Measurements from ENCODE around the gene ACVRL1. TPM values are rescaled to one million over a fixed set of nuclear protein-coding genes. Genes with fewer than 3 reads are reported as not detected.

Gene ACVRL1
- total RNA-seq, 2 donors from 2014 or later = not detected

- Mint-ChIP-seq H3K4me1 (ENCODE audit: low read depth) (peaks cover 42% of the 10 kb centered on the region), H3K27ac (peak within 1 kb of the TSS; percentile 25), H3K4me3 (peak within 1 kb of the TSS; percentile 89 to 96), H3K9me3 (no peaks in the 10 kb centered on the region), H3K36me3 (ENCODE audit: insufficient read depth in 2 of 2) (peaks cover 0 to 2% of the 10 kb centered on the region in 2 donors), H3K27me3 (ENCODE audit: low read depth) (peaks cover 23% of the 10 kb centered on the region)
- DNase-seq = peak; percentile 90 to 92
- ATAC-seq (replicated peaks in 1 of 2) = peak; percentile 97 to 98
Measured at GRCh38 chr12:51951199-51951842, 44.0 kb downstream of the ACVRL1 start, which contains the start of gene ACVR1B. Gene ACVR1B (plus strand): TSS chr12:51951699. CDS start chr12:51951744, 45 bp downstream.

GRCh38 chr12:51951843-51952722, 44.8 kb downstream of the ACVRL1 start:
- DNase-seq (peak; percentile 8 to 13), ATAC-seq (replicated peaks in 1 of 2) (peak; percentile 5 to 14)
- H3K4me1 Mint-ChIP-seq (ENCODE audit: low read depth) = peaks cover 42% of the 10 kb centered on the region
- H3K36me3 Mint-ChIP-seq (ENCODE audit: insufficient read depth in 2 of 2) = no peaks in the 10 kb centered on the region
- no peaks in the 10 kb centered on the region for H3K9me3 Mint-ChIP-seq
- H3K27ac Mint-ChIP-seq = no peak overlapping the region
- H3K27me3 Mint-ChIP-seq (ENCODE audit: low read depth) = peaks cover 23% of the 10 kb centered on the region
- H3K4me3 Mint-ChIP-seq = peak overlapping the region; percentile 33 to 77

- H3K4me3 Mint-ChIP-seq = peak overlapping the region; percentile 33 to 77
- no peaks in the 10 kb centered on the region for H3K9me3 Mint-ChIP-seq
- no peak overlapping the region for H3K27ac Mint-ChIP-seq
- H3K4me1 Mint-ChIP-seq (ENCODE audit: low read depth) = peaks cover 42% of the 10 kb centered on the region
- peaks cover 13% of the 10 kb centered on the region for H3K27me3 Mint-ChIP-seq (ENCODE audit: low read depth)
- ATAC-seq (replicated peaks in 1 of 2) (no peak), DNase-seq (no peak)
- no peaks in the 10 kb centered on the region for H3K36me3 Mint-ChIP-seq (ENCODE audit: insufficient read depth in 2 of 2)
Measured at GRCh38 chr12:51953089-51953488, 45.8 kb downstream of the ACVRL1 start.

- H3K27ac Mint-ChIP-seq = peak overlapping the region; percentile 40
Measured at GRCh38 chr12:51953864-51954263, 46.6 kb downstream of the ACVRL1 start.

GRCh38 chr12:51954561-51955361, 47.5 kb downstream of the ACVRL1 start:
- Mint-ChIP-seq H3K9me3 (no peaks in the 10 kb centered on the region), H3K27ac (no peak overlapping the region), H3K27me3 (ENCODE audit: low read depth) (peaks cover 6% of the 10 kb centered on the region), H3K36me3 (ENCODE audit: insufficient read depth in 2 of 2) (no peaks in the 10 kb centered on the region), H3K4me1 (ENCODE audit: low read depth) (peaks cover 42% of the 10 kb centered on the region), H3K4me3 (peak overlapping the region; percentile 19 to 33)
- DNase-seq (no peak), ATAC-seq (replicated peaks in 1 of 2) (no peak)

More at GRCh38 chr12:51953864-51954263, 46.6 kb downstream of the ACVRL1 start:
- ATAC-seq (replicated peaks in 1 of 2) = no peak
- no peak for DNase-seq
- Mint-ChIP-seq H3K27me3 (ENCODE audit: low read depth) (peaks cover 11% of the 10 kb centered on the region), H3K4me3 (peak overlapping the region; percentile 33 to 77), H3K36me3 (ENCODE audit: insufficient read depth in 2 of 2) (no peaks in the 10 kb centered on the region), H3K4me1 (ENCODE audit: low read depth) (peaks cover 42% of the 10 kb centered on the region), H3K9me3 (no peaks in the 10 kb centered on the region)

GRCh38 chr12:51955702-51956101, 48.4 kb downstream of the ACVRL1 start:
- Mint-ChIP-seq H3K36me3 (ENCODE audit: insufficient read depth in 2 of 2) (no peaks in the 10 kb centered on the region), H3K27me3 (ENCODE audit: low read depth) (no peaks in the 10 kb centered on the region)

GRCh38 chr12:51958542-51958941, 51.2 kb downstream of the ACVRL1 start:
- DNase-seq (no peak), ATAC-seq (replicated peaks in 1 of 2) (no peak)
- H3K4me3 Mint-ChIP-seq = no peak overlapping the region
- H3K4me1 Mint-ChIP-seq (ENCODE audit: low read depth) = peaks cover 48% of the 10 kb centered on the region
- H3K9me3 Mint-ChIP-seq = no peaks in the 10 kb centered on the region
- no peaks in the 10 kb centered on the region for H3K27me3 Mint-ChIP-seq (ENCODE audit: low read depth)
- peaks cover 0 to 3% of the 10 kb centered on the region in 2 donors for H3K36me3 Mint-ChIP-seq (ENCODE audit: insufficient read depth in 2 of 2)
- no peak overlapping the region for H3K27ac Mint-ChIP-seq

More at GRCh38 chr12:51955702-51956101, 48.4 kb downstream of the ACVRL1 start:
- DNase-seq (no peak), ATAC-seq (replicated peaks in 1 of 2) (no peak)
- peak overlapping the region in 1 of 2 donors; percentile 8 for H3K4me3 Mint-ChIP-seq
- H3K9me3 Mint-ChIP-seq = no peaks in the 10 kb centered on the region
- peak overlapping the region; percentile 5 for H3K27ac Mint-ChIP-seq
- peaks cover 45% of the 10 kb centered on the region for H3K4me1 Mint-ChIP-seq (ENCODE audit: low read depth)

GRCh38 chr12:51959211-51959610, 51.9 kb downstream of the ACVRL1 start:
- H3K27me3 Mint-ChIP-seq (ENCODE audit: low read depth) = no peaks in the 10 kb centered on the region
- H3K4me3 Mint-ChIP-seq = no peak overlapping the region
- H3K9me3 Mint-ChIP-seq = no peaks in the 10 kb centered on the region
- H3K4me1 Mint-ChIP-seq (ENCODE audit: low read depth) = peaks cover 41% of the 10 kb centered on the region
- no peak for DNase-seq
- no peak overlapping the region for H3K27ac Mint-ChIP-seq
- H3K36me3 Mint-ChIP-seq (ENCODE audit: insufficient read depth in 2 of 2) = peaks cover 0 to 3% of the 10 kb centered on the region in 2 donors
- no peak for ATAC-seq (replicated peaks in 1 of 2)

GRCh38 chr12:51959921-51960320, 52.6 kb downstream of the ACVRL1 start:
- ATAC-seq (replicated peaks in 1 of 2) (no peak), DNase-seq (no peak)
- Mint-ChIP-seq H3K4me1 (ENCODE audit: low read depth) (peaks cover 36% of the 10 kb centered on the region), H3K27me3 (ENCODE audit: low read depth) (no peaks in the 10 kb centered on the region), H3K36me3 (ENCODE audit: insufficient read depth in 2 of 2) (peaks cover 0 to 3% of the 10 kb centered on the region in 2 donors), H3K9me3 (no peaks in the 10 kb centered on the region), H3K27ac (no peak overlapping the region), H3K4me3 (no peak overlapping the region)

- Mint-ChIP-seq H3K27ac (no peak overlapping the region), H3K36me3 (ENCODE audit: insufficient read depth in 2 of 2) (peaks cover 0 to 3% of the 10 kb centered on the region in 2 donors), H3K4me1 (ENCODE audit: low read depth) (peaks cover 32% of the 10 kb centered on the region), H3K27me3 (ENCODE audit: low read depth) (no peaks in the 10 kb centered on the region), H3K9me3 (no peaks in the 10 kb centered on the region), H3K4me3 (no peak overlapping the region)
- DNase-seq (no peak), ATAC-seq (replicated peaks in 1 of 2) (no peak)
Measured at GRCh38 chr12:51960488-51960887, 53.2 kb downstream of the ACVRL1 start.

GRCh38 chr12:51960890-51961289, 53.6 kb downstream of the ACVRL1 start:
- Mint-ChIP-seq H3K27me3 (ENCODE audit: low read depth) (no peaks in the 10 kb centered on the region), H3K4me3 (no peak overlapping the region), H3K36me3 (ENCODE audit: insufficient read depth in 2 of 2) (peaks cover 0 to 3% of the 10 kb centered on the region in 2 donors), H3K9me3 (no peaks in the 10 kb centered on the region), H3K4me1 (ENCODE audit: low read depth) (peaks cover 27% of the 10 kb centered on the region), H3K27ac (no peak overlapping the region)
- ATAC-seq (replicated peaks in 1 of 2) = no peak
- no peak for DNase-seq

GRCh38 chr12:51961834-51962233, 54.5 kb downstream of the ACVRL1 start:
- H3K4me3 Mint-ChIP-seq = no peak overlapping the region
- H3K36me3 Mint-ChIP-seq (ENCODE audit: insufficient read depth in 2 of 2) = peaks cover 0 to 3% of the 10 kb centered on the region in 2 donors
- DNase-seq = no peak
- no peaks in the 10 kb centered on the region for H3K9me3 Mint-ChIP-seq
- H3K27me3 Mint-ChIP-seq (ENCODE audit: low read depth) = no peaks in the 10 kb centered on the region
- no peak for ATAC-seq (replicated peaks in 1 of 2)
- H3K4me1 Mint-ChIP-seq (ENCODE audit: low read depth) = peaks cover 24% of the 10 kb centered on the region
- no peak overlapping the region for H3K27ac Mint-ChIP-seq

Data from activated T-cell treated with anti-CD3 and anti-CD28 coated beads, Interleukin-2, amount 50 U/mL, for 72 hours (primary cell).